ENCODE results near the gene CHAF1B. TPM values are rescaled to one million over a fixed set of nuclear protein-coding genes. Genes with fewer than 3 reads are reported as not detected.

Gene CHAF1B
- total RNA-seq, 1 experiment from 2014 or later, result 52.7 TPM

GRCh38 chr21:36344931-36345330, 40.3 kb upstream of the CHAF1B start:
- ChIA-PET POLR2A (ENCODE audit: low non-redundant PET) (no interaction called here), CTCF (no interaction called here)
- H3K4me1 ChIP-seq (ENCODE audit: insufficient read depth, low read length, poor library complexity, severe bottlenecking), result no peaks in the 10 kb centered on the region
- BruUV-seq (replicated peaks), result no TSS peak
- intact Hi-C loops (cut with micrococcal nuclease; ENCODE audit: unreplicated experiment), result no loop called here
- H3K4me3 ChIP-seq (ENCODE audit: low read depth, low read length, poor library complexity, severe bottlenecking), result no peak overlapping the region
- no peak overlapping the region for H3K27ac ChIP-seq (ENCODE audit: low read depth, low read length, poor library complexity, severe bottlenecking)
- DNase-seq (ENCODE audit: low spot score), result no peak
- no peaks in the 10 kb centered on the region for H3K9me3 ChIP-seq (ENCODE audit: low read depth, low read length, poor library complexity, severe bottlenecking)
- H3K36me3 ChIP-seq (ENCODE audit: insufficient read depth, low read length, poor library complexity, severe bottlenecking), result peaks cover 77% of the 10 kb centered on the region
- TF ChIP-seq CTCF (conservative IDR thresholded peaks at IDR 0.05; ENCODE audit: low read depth, low read length), result no peak
- no peak for TF ChIP-seq EZH2 (IDR thresholded peaks at IDR 0.05; ENCODE audit: borderline replicate concordance, low read depth, low read length, poor library complexity, severe bottlenecking)
- no peaks in the 10 kb centered on the region for H3K27me3 ChIP-seq (replicated peaks; ENCODE audit: insufficient read depth, low read depth, low read length, poor library complexity)

DNA sequence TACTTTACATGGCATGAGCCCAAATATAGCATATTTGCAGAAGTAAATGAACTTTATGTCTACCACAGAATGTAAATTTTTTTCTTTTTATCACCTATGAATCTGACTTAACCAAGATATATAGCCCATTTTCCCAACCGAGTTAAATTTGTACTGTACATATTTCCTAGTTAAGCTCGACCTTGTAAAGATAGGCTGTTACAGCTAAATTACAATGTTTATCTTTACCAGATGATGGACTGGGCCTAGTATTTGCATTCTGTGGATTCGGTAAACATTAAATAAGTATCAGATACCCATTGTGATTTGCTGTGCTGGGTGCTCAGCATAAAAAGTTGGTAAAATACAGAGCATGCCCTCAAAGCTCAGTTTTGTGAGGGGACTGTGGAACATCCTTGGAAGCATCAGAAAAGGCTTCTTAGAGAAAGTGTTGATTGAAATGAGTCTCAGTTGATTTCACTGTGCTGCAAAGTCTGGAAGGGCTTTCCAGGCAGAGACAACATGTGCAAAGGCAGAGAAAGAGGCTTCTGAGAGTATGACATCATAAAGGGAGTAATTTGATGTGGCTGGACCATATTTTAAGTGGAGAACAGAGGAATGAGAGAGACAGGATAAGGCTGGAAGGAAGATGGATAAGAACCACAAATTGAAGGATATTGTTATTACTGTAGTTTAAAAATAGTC, 37.8 kb upstream of the CHAF1B start:
- Histone ChIP-seq H3K27ac (ENCODE audit: low read depth, low read length, poor library complexity, severe bottlenecking) (no peak overlapping the region), H3K36me3 (ENCODE audit: insufficient read depth, low read length, poor library complexity, severe bottlenecking) (peaks cover 77% of the 10 kb centered on the region), H3K4me3 (ENCODE audit: low read depth, low read length, poor library complexity, severe bottlenecking) (no peak overlapping the region), H3K9me3 (ENCODE audit: low read depth, low read length, poor library complexity, severe bottlenecking) (no peaks in the 10 kb centered on the region), H3K27me3 (replicated peaks; ENCODE audit: insufficient read depth, low read depth, low read length, poor library complexity) (no peaks in the 10 kb centered on the region), H3K4me1 (ENCODE audit: insufficient read depth, low read length, poor library complexity, severe bottlenecking) (no peaks in the 10 kb centered on the region)
- CTCF ChIA-PET, result no interaction called here
- TF ChIP-seq EZH2 (IDR thresholded peaks at IDR 0.05; ENCODE audit: borderline replicate concordance, low read depth, low read length, poor library complexity, severe bottlenecking), result no peak
- BruUV-seq (replicated peaks), result no TSS peak
- POLR2A ChIA-PET (ENCODE audit: low non-redundant PET), result no interaction called here
- intact Hi-C loops (cut with micrococcal nuclease; ENCODE audit: unreplicated experiment), result no loop called here
- no peak for DNase-seq (ENCODE audit: low spot score)

DNA sequence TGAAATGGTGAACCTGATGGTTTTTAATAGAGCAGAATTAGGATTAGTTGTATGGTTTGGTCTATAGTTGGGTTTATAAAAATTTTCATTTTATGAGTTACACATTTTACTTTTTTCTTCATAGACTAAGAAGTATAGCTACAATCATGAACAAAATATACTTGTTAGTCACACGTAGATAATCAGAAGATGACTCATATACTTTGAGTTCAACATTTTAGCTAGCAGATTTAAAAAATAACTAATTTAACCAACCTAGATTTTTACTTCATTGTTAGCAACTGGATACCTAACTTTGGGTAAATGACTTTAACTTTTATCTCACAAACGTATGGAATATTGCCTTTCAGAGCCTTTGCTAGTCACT, 37.2 kb upstream of the CHAF1B start:
- no peaks in the 10 kb centered on the region for H3K27me3 ChIP-seq (replicated peaks; ENCODE audit: insufficient read depth, low read depth, low read length, poor library complexity)
- intact Hi-C loops (cut with micrococcal nuclease; ENCODE audit: unreplicated experiment), result no loop called here
- H3K4me3 ChIP-seq (ENCODE audit: low read depth, low read length, poor library complexity, severe bottlenecking), result no peak overlapping the region
- no peak for DNase-seq (ENCODE audit: low spot score)
- H3K9me3 ChIP-seq (ENCODE audit: low read depth, low read length, poor library complexity, severe bottlenecking), result no peaks in the 10 kb centered on the region
- H3K4me1 ChIP-seq (ENCODE audit: insufficient read depth, low read length, poor library complexity, severe bottlenecking), result no peaks in the 10 kb centered on the region
- no peak for TF ChIP-seq CTCF (conservative IDR thresholded peaks at IDR 0.05; ENCODE audit: low read depth, low read length)
- TF ChIP-seq EZH2 (IDR thresholded peaks at IDR 0.05; ENCODE audit: borderline replicate concordance, low read depth, low read length, poor library complexity, severe bottlenecking), result no peak
- CTCF ChIA-PET, result no interaction called here
- H3K27ac ChIP-seq (ENCODE audit: low read depth, low read length, poor library complexity, severe bottlenecking), result no peak overlapping the region
- peaks cover 76% of the 10 kb centered on the region for H3K36me3 ChIP-seq (ENCODE audit: insufficient read depth, low read length, poor library complexity, severe bottlenecking)
- POLR2A ChIA-PET (ENCODE audit: low non-redundant PET), result no interaction called here
- no TSS peak for BruUV-seq (replicated peaks)

GRCh38 chr21:36349315-36349714, 35.9 kb upstream of the CHAF1B start:
- POLR2A ChIA-PET (ENCODE audit: low non-redundant PET), result no interaction called here
- H3K4me3 ChIP-seq (ENCODE audit: low read depth, low read length, poor library complexity, severe bottlenecking), result no peak overlapping the region
- no TSS peak for BruUV-seq (replicated peaks)
- no peaks in the 10 kb centered on the region for H3K4me1 ChIP-seq (ENCODE audit: insufficient read depth, low read length, poor library complexity, severe bottlenecking)
- no peaks in the 10 kb centered on the region for H3K27me3 ChIP-seq (replicated peaks; ENCODE audit: insufficient read depth, low read depth, low read length, poor library complexity)
- no peak for DNase-seq (ENCODE audit: low spot score)
- no peak for TF ChIP-seq CTCF (conservative IDR thresholded peaks at IDR 0.05; ENCODE audit: low read depth, low read length)
- TF ChIP-seq EZH2 (IDR thresholded peaks at IDR 0.05; ENCODE audit: borderline replicate concordance, low read depth, low read length, poor library complexity, severe bottlenecking), result no peak
- intact Hi-C loops (cut with micrococcal nuclease; ENCODE audit: unreplicated experiment), result no loop called here
- no peaks in the 10 kb centered on the region for H3K9me3 ChIP-seq (ENCODE audit: low read depth, low read length, poor library complexity, severe bottlenecking)
- CTCF ChIA-PET, result no interaction called here
- no peak overlapping the region for H3K27ac ChIP-seq (ENCODE audit: low read depth, low read length, poor library complexity, severe bottlenecking)
- peaks cover 69% of the 10 kb centered on the region for H3K36me3 ChIP-seq (ENCODE audit: insufficient read depth, low read length, poor library complexity, severe bottlenecking)

Measured in A673 (cell line).